ENCODE measurements around the gene CSNK1E.

DNA sequence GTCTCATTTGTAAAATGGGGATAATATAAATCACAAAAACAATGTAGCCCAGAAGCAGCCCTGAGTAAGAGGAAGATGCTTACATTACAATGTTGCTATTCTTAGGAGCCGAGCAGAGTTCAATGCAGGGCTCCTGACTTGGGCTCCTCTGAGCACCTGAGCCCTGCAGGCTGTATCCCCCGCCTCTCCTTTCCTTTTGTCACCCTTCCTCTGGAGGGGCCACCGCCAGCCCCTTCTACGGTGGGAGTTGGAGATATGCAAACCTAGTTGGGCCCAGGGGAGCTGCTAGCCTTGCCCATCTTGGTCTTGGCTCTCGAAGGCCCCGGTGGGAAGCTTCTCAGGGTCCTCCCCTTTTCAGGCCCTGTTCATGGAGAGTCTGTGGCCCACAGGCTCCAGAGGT, 8.4 kb upstream of the CSNK1E start:
- TF ChIP-seq RNF2 (IDR thresholded peaks at IDR 0.05) (no peak), FOXA1 (IDR thresholded peaks at IDR 0.05; ENCODE audit: borderline replicate concordance) (no peak), TRIM28 (IDR thresholded peaks at IDR 0.05) (no peak), EGR1 (conservative IDR thresholded peaks at IDR 0.05) (no peak), OTX1 (CRISPR knock-in tag; IDR thresholded peaks at IDR 0.05) (no peak), POLR2A (conservative IDR thresholded peaks at IDR 0.05) (no peak)
- TF ChIP-seq, protein P1, sequence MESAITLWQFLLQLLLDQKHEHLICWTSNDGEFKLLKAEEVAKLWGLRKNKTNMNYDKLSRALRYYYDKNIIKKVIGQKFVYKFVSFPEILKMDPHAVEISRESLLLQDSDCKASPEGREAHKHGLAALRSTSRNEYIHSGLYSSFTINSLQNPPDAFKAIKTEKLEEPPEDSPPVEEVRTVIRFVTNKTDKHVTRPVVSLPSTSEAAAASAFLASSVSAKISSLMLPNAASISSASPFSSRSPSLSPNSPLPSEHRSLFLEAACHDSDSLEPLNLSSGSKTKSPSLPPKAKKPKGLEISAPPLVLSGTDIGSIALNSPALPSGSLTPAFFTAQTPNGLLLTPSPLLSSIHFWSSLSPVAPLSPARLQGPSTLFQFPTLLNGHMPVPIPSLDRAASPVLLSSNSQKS (CRISPR knock-in tag; IDR thresholded peaks at IDR 0.05), result no peak
- TF ChIP-seq, protein P2, sequence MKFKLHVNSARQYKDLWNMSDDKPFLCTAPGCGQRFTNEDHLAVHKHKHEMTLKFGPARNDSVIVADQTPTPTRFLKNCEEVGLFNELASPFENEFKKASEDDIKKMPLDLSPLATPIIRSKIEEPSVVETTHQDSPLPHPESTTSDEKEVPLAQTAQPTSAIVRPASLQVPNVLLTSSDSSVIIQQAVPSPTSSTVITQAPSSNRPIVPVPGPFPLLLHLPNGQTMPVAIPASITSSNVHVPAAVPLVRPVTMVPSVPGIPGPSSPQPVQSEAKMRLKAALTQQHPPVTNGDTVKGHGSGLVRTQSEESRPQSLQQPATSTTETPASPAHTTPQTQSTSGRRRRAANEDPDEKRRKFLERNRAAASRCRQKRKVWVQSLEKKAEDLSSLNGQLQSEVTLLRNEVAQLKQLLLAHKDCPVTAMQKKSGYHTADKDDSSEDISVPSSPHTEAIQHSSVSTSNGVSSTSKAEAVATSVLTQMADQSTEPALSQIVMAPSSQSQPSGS (CRISPR knock-in tag; IDR thresholded peaks at IDR 0.05), result no peak
